ENCODE data around the gene PSMB10.

The PSMB10 gene

DNA sequence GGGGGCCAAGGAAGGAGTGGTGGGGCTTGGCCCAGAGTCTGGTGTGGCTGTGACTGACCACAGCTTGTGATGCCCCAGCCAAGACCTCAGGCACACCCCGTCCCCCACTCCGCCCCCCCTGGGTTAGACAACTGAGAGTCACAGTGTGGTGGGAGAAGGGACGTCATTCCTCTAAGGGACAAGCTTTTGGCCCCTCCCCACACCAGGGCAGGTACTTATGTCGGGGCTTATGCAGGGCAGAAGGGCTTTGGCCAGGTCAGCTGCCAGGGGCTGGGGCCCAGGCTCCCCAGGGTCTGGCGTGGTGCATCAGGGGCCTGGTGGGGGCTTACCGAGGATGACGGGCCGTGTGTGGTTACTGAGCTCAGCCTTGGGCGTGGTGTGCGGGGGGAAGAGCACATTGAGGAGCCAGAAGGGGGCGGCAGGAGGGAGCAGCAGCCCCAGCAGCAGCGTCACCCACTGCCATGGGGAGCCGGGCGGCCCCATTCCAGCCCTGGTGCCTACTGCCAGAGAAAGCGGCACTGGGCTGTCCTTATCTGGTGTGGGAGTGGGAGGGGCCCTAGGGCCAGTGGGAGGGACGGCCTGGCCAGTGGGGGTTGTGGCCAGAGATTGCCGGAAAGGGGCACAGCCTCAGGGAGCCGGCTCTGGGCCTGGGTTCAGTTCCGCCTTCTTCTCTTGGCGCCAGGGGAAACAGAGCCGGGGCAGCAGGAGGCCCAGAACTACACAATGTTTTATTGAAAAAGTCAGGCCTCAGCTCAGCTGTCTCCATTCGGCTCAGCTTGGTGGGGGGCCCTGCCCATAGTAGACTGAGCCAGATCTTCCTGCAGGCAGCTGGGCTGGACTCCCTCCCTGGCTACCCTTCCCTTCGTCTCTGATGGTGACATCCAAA, 7.2 kb upstream of the PSMB10 start, which contains the start of gene LCAT (continued):
- no peak for TF ChIP-seq MYNN (tag by site-specific recombination; IDR thresholded peaks at IDR 0.05; ENCODE audit: borderline replicate concordance)
- TF ChIP-seq ZNF704 (tag by site-specific recombination; IDR thresholded peaks at IDR 0.05) = no peak
- no peak for TF ChIP-seq ZNF48 (tag by site-specific recombination; IDR thresholded peaks at IDR 0.05)
- no peak for TF ChIP-seq ZNF140 (tag by site-specific recombination; IDR thresholded peaks at IDR 0.05)
- no peak for TF ChIP-seq ZSCAN16 (tag by site-specific recombination; IDR thresholded peaks at IDR 0.05)
- TF ChIP-seq ZNF132 (tag by site-specific recombination; IDR thresholded peaks at IDR 0.05; ENCODE audit: borderline replicate concordance) = no peak
- peak; percentile 73 for TF ChIP-seq GLIS1 (tag by site-specific recombination; IDR thresholded peaks at IDR 0.05)
- TF ChIP-seq ZNF548 (tag by site-specific recombination; IDR thresholded peaks at IDR 0.05) = no peak
- TF ChIP-seq, protein P1, sequence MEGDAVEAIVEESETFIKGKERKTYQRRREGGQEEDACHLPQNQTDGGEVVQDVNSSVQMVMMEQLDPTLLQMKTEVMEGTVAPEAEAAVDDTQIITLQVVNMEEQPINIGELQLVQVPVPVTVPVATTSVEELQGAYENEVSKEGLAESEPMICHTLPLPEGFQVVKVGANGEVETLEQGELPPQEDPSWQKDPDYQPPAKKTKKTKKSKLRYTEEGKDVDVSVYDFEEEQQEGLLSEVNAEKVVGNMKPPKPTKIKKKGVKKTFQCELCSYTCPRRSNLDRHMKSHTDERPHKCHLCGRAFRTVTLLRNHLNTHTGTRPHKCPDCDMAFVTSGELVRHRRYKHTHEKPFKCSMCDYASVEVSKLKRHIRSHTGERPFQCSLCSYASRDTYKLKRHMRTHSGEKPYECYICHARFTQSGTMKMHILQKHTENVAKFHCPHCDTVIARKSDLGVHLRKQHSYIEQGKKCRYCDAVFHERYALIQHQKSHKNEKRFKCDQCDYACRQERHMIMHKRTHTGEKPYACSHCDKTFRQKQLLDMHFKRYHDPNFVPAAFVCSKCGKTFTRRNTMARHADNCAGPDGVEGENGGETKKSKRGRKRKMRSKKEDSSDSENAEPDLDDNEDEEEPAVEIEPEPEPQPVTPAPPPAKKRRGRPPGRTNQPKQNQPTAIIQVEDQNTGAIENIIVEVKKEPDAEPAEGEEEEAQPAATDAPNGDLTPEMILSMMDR (tag by site-specific recombination; IDR thresholded peaks at IDR 0.05) = 0 out of 2 replicates have a peak, but pooled peaks have one; percentile 25
- no peak for TF ChIP-seq REPIN1 (tag by site-specific recombination; IDR thresholded peaks at IDR 0.05; ENCODE audit: low read depth)

GRCh38 chr16:67943256-67943618, 6.6 kb upstream of the PSMB10 start:
- no peaks in the 10 kb centered on the region for H3K4me1 ChIP-seq (ENCODE audit: control insufficient read depth, insufficient read depth, low read length)
- H3K36me3 ChIP-seq (ENCODE audit: control insufficient read depth in 2 of 2, insufficient read depth in 1 of 2, low read length in 2 of 2) = peaks cover 0 to 74% of the 10 kb centered on the region in 2 experiments; a peak in 2 of 3 replicates
- H3K9me3 ChIP-seq (ENCODE audit: control insufficient read depth, insufficient read depth, low read depth, low read length) = no peaks in the 10 kb centered on the region
- POLR2A ChIA-PET = interaction anchor here (0.5 to 2.7 kb wide), 4 partner anchors 8 to 296 kb away, joined by 3 to 16 read pairs (median 4); no protein-coding TSS in a partner anchor
- H3K27ac ChIP-seq (ENCODE audit: extremely low read depth, low read depth, low read length) = no peak overlapping the region
- H3K4me3 ChIP-seq (ENCODE audit: low read depth, low read length) = no peak overlapping the region
- CTCF ChIA-PET = interaction anchor here (1.0 to 2.1 kb wide), 3 partner anchors 12 to 98 kb away, joined by 3 to 9 read pairs (median 3); no protein-coding TSS in a partner anchor
- TF ChIP-seq ZNF488 (tag by site-specific recombination; IDR thresholded peaks at IDR 0.05) (no peak), ZNF571 (tag by site-specific recombination; IDR thresholded peaks at IDR 0.05) (no peak), ZNF2 (tag by site-specific recombination; IDR thresholded peaks at IDR 0.05) (no peak), YY2 (tag by site-specific recombination; IDR thresholded peaks at IDR 0.05) (no peak), ZNF274 (IDR thresholded peaks at IDR 0.05; ENCODE audit: low read length) (no peak), ZNF274 (tag by site-specific recombination; IDR thresholded peaks at IDR 0.05; ENCODE audit: borderline replicate concordance) (no peak), ZNF112 (tag by site-specific recombination; IDR thresholded peaks at IDR 0.05) (no peak), ZNF692 (tag by site-specific recombination; IDR thresholded peaks at IDR 0.05) (no peak), ZNF510 (tag by site-specific recombination; IDR thresholded peaks at IDR 0.05; ENCODE audit: insufficient replicate concordance) (no peak), OVOL3 (tag by site-specific recombination; IDR thresholded peaks at IDR 0.05) (no peak), ZNF629 (tag by site-specific recombination; IDR thresholded peaks at IDR 0.05) (no peak), ZNF133 (tag by site-specific recombination; IDR thresholded peaks at IDR 0.05) (no peak), ZNF792 (tag by site-specific recombination; IDR thresholded peaks at IDR 0.05) (no peak), ZNF529 (tag by site-specific recombination; IDR thresholded peaks at IDR 0.05; ENCODE audit: insufficient replicate concordance) (no peak), ZFP3 (tag by site-specific recombination; IDR thresholded peaks at IDR 0.05; ENCODE audit: low read depth) (no peak), SP2 (tag by site-specific recombination; IDR thresholded peaks at IDR 0.05) (no peak), ZFHX2 (tag by site-specific recombination; conservative IDR thresholded peaks at IDR 0.05) (no peak)
- TF ChIP-seq, protein P2, sequence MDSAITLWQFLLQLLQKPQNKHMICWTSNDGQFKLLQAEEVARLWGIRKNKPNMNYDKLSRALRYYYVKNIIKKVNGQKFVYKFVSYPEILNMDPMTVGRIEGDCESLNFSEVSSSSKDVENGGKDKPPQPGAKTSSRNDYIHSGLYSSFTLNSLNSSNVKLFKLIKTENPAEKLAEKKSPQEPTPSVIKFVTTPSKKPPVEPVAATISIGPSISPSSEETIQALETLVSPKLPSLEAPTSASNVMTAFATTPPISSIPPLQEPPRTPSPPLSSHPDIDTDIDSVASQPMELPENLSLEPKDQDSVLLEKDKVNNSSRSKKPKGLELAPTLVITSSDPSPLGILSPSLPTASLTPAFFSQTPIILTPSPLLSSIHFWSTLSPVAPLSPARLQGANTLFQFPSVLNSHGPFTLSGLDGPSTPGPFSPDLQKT (IDR thresholded peaks at IDR 0.05; ENCODE audit: borderline replicate concordance, low read depth, low read length) = no peak
- TF ChIP-seq, protein P3, sequence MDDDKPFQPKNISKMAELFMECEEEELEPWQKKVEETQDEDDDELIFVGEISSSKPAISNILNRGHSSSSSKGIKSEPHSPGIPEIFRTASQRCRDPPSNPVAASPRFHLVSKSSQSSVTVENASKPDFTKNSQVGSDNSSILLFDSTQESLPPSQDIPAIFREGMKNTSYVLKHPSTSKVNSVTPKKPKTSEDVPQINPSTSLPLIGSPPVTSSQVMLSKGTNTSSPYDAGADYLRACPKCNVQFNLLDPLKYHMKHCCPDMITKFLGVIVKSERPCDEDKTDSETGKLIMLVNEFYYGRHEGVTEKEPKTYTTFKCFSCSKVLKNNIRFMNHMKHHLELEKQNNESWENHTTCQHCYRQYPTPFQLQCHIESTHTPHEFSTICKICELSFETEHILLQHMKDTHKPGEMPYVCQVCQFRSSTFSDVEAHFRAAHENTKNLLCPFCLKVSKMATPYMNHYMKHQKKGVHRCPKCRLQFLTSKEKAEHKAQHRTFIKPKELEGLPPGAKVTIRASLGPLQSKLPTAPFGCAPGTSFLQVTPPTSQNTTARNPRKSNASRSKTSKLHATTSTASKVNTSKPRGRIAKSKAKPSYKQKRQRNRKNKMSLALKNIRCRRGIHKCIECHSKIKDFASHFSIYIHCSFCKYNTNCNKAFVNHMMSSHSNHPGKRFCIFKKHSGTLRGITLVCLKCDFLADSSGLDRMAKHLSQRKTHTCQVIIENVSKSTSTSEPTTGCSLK (tag by site-specific recombination; IDR thresholded peaks at IDR 0.05) = no peak
